HG02642 (cell line): ENCODE data around the gene TFDP1.

Experiments used
- ATAC-seq: cut with Tn5 transposase; IDR thresholded peaks from one replicate; pipeline ENCODE4 v1.9.1; 2021; ENCODE audit warnings: mild to moderate bottlenecking; ENCODE audit not compliant: unreplicated experiment, poor library complexity

The TFDP1 gene

DNA sequence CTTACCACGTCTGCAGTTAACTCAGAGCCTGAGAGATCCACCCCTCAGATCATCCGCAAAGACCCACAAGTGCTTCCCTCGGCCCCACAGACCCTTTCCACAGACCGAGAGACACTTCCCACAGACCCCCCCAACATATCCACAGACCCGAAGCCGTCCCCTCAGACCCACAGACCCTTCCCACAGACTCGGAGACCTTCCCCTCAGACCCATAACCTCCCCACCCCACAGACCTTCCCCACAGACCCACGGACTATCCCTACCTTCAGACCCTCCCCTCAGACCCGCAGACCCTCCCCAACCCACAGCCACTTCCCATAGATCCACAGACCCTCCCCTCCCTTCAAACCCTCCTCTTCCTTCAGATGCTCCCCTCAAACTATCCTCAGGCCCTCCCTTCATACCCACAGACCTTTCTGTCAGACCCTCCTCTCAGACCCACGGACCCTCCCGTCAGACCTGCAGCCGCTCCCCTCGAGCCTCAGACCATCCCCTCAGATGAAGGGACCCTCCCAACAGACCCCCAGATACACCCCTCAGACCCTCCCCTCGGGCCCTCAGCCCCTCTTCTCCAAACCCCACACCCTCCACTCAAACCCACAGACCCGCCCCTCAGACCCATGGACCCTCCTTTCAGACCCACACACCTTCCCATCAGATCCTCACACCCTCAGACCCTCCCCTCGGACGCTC lies 20.1 kb upstream of the TFDP1 start:
- no peak for ATAC-seq

DNA sequence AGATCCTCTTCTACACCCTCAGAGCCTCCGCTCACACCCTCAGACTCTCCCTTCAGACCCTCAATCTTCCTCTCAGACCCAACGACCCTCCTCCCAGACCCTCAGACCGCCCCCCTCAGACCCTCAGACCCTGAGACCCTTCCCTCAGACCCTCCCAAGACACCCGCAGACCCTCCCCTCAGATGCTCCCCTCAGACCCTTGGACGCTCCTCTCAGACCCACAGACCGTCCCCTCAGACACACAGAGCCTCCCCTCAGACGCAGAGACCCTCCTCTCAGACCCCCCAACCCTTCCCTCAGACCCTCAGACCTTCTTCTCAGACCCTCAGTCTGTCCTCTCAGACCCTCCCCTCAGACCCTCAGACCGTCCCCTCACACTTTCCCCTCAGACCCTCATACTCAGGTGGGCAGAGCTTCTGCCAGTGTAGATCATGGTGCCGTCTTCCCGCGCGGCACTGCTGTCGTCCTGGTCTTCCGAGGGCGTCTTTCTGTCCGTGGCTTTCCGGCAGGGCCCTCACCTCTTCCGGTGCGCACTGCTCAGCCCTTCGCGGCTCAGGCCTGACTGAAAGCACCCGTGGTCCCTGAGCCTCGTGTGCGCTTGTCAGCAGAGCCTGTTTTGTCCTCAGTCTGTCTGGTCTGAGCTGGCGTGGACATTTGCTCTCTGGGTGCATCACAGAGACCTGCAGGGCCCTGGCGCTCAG lies 18.9 kb upstream of the TFDP1 start:
- ATAC-seq, result no peak

DNA sequence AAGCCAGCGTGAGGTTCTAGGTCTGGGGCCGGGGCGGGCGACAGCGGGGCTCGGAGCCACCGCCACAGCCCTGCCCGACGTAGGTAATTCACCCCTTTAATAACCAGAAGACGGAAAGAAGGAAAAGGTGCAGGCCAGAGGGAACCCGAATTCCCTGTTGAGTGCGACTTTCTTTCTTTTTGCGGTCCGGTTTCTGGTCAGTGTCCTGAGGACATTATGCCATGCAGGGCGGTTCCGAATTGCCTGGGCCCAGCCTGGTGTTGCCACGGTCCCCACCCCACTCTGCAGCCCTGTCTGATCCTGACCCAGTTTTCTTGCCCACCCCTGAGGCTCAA lies 18.4 kb upstream of the TFDP1 start:
- ATAC-seq, result no peak

DNA sequence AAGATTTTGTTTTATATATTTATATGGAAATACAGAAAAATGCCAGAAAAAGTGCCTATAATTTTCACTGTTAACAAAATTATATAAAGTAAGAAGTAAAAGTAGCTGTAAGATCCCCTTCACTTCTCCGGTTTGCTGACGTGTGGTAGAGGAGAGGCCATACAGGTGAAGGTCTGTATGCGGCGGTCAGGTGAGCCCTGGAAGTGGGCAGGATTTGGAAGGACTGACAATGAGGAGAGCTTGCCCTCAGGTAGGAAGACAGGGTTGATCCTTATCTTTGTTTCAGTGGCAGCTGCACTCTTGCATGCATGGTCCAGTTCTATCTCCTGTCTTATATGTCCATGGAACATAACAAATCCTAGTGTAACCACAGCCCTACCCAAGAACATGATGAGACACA lies 16.9 kb upstream of the TFDP1 start:
- ATAC-seq, result no peak

DNA sequence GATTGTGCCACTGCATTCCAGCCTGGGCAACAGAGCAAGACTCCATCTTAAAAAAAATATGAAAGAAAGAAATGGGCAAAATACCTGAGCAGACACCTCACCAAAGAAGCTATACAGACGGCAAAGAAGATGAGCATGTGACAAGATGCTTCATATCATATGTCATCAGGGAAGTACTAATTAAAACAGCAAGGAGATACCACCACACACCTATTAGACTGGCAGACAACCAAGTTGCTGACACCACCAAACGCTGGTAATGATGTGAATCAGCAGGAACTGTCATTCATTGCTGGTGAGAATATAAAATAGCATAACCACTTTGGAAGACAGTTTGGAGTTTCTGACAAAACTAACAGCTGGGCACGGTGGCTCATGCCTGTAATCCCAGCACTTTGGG lies 11.5 kb upstream of the TFDP1 start:
- ATAC-seq, result no peak

DNA sequence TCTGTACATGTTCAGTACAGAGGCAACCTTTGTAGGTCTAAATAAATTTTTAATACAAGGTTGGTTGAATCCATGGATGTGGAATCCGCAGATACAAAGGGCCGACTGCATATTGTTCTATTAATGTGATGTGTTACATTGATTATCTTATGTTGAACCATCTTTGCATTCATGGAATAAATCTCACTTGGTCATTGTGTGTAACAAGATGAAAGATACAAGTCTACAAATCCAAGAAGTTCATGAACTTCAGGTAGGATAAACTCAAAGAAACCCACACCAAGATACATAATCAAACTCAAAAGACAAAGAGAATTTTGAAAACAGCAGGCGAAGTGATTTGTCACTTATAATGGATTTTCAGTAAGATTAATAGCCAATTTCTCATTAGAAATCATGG lies 8.0 kb upstream of the TFDP1 start:
- no peak for ATAC-seq

DNA sequence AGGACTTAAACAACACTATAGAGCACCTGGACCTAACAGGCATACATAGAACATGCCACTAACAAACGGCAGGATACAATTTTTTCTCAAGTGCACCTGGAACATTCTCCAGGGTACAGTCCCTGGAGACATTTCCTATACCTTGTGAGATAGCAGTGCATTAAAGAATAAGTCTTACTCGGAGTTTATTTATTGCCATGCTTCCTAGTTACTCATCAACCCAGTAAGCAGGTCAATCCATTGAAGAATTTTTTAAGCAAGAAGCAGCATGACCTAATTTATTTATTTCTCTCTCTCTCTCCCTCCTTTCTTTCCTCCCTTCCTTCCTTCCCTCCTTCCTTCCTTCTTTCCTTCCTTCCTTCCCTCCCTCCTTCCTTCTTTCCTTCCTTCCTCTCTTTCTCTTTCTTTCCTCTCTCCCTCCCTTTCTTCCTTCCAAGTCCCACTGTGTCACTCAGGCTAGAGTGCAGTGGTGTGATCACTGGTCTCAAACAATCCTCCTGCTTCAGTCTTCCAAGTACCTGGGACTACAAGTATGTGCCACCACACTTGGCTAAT lies 6.6 kb upstream of the TFDP1 start:
- no peak for ATAC-seq

DNA sequence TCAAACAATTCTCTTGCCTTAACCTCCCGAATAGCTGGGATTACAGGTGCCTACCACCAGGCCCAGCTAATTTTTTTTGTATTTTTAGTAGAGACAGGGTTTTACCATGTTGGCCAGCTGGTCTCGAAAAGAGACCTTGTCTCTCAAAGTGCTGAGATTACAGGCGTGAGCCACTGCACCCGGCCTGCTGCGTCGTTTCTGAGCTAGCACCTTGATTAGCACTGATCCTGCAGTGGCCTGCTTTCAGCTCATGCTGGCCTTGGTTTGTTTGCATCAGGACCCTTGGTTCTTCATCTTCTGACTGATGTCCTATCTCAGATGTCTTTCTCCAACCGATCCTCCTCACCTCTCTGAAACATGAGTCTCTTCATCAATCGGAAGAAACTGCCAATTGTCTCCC lies 4.9 kb upstream of the TFDP1 start:
- no peak for ATAC-seq

DNA sequence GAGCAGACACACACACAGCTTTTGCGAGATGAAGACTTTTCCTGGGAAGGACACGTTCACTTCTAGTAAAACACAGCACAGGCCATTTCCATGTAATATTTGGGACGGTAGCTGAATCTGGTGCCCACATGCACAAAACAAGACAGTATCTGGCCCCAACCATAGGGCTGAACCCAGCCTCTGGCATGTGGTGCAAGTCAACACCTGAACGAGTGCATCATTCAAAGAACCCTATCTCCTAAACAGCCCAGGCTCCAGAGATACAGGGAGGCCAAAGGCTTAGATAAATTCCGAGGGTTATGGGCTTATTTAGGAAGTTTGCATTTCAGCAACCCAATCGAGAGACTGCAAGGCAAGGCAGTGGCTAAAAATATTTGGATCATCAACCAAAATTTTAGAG lies 2.7 kb upstream of the TFDP1 start:
- ATAC-seq, result no peak

DNA sequence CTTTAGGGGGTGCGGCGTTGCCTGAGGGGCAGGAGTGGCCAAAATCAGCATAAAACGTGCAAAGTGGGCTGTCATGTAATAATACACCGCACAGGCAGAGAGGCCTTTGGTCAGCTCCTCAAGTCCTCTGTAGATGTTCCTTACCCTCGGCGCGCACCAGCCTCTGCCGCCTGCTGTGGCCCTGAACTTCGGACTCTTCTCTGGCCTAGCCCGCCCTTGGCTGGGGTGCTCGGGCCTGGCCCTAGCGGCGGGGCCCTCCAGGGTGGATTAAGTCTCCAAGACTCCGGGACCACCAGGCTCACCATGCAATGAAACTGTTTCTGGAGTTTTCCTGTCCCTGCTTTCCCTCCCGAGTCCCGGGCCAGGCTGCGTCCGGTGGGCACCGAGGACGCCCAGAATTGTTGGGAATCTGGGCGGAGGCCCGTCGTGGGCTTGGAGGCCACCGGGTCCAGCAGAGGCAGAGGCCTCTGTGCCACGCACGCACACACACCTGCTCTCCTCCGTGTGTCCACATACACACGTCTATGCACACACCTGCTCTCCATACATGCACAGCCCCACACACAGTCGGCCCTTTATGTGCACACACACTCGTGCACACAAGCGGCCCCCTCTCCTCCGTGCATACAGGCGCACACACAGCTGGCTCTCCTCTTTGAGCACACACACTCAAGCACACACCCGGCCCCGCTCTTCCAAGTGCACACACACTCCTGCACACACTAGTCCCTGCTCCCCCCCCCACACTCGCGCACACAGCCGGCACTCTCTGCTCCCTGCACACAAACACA lies 1.5 kb upstream of the TFDP1 start:
- ATAC-seq, result no peak

DNA sequence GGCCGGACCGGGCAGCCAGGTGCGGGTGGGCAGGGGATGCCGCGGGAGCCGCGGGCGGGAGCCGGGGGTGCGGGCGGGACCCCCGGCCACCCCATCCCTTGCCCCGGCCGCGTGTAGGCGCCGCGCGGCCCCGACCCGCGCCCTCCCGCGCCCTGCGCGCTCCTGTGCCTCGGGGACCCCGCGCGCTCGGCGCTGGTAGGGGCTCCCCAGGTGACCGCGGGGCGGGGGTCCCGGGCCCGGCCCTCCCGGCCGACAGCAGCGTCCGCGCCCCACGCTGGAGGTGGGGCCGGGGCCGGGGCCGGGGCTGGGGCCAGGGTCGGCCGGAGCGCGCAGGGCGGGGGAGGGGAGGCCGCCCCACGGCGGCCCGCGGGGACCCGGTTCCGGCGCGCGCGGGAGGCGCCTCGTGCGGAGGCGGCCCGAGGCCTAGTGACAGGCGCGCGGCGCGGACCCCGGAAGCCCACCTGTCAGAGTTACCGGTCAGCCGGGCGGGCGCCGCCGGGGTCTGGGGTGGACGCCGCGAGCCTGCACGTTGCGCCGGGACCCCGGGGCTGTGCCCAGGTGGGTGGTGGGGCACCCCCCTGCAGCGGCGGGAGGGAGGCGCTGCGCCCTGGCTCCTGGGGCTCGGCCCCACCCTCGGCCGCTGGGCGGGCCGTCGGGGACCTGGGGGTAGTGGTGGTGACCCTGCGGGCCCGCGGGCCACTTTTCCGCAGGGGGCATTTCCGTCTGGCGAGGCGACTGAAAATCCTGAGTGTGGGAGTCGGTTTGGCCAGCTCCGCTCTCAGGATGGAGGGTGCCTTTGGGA lies 518 bp downstream of the TFDP1 start:
- peak; percentile 48 for ATAC-seq

DNA sequence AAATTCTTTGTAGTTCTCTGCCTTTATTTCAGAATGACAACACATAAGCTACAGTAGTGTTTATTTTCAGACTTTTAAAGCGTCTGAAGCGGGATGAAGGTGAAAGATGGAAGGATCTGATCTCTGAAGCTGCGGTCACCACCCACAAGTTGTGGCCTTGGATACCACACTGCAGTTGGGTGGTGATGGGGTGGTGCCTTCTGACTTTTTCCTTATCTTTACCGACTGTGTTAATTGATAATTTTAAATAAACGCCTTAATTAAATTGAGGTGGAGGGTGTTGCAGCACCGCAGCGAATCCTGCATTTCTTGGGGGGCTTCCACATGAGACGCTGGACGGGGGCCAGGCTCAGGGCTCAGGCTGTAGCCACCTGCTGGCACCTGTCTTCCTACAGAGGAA lies 1.3 kb downstream of the TFDP1 start:
- no peak for ATAC-seq

DNA sequence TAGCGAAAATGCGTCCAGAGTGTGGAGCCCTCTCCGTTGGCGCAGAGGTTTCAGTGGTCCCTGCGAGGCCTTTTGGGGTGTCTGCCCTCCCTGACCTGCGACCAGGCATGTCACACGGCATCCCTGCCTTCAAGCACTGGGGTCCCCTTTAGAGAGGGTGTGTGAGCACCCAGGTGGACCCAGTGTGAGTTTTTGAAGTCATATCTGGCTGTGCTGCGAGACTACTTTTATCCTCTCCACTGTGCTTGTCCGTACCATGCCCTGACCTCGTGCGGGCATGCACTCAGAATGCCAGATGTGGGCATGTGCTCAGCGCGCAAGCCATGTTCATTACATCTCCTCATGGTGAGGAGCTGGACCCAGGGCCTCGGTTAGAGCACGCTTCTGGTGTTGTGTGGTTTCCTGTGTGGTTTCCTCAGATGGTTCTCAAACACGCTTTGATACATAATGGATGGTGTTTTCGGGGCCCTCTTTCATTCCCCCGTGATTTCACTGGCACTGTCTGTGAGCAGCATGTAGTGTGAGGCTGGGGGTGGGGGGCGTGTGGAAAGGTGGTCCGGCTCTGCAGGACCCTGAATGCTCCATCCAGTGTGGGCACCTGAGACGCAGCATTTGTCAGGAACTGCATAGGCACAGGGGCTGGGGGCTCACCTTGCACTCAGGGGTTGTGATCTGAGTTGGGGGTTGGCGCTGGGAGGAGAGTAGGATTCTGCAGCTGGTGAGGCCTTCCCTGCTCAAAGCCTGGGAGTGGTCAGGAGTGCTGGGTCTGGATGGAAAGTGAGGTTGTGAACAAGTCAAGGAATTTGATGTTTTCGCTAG lies 2.3 kb downstream of the TFDP1 start:
- ATAC-seq, result no peak

DNA sequence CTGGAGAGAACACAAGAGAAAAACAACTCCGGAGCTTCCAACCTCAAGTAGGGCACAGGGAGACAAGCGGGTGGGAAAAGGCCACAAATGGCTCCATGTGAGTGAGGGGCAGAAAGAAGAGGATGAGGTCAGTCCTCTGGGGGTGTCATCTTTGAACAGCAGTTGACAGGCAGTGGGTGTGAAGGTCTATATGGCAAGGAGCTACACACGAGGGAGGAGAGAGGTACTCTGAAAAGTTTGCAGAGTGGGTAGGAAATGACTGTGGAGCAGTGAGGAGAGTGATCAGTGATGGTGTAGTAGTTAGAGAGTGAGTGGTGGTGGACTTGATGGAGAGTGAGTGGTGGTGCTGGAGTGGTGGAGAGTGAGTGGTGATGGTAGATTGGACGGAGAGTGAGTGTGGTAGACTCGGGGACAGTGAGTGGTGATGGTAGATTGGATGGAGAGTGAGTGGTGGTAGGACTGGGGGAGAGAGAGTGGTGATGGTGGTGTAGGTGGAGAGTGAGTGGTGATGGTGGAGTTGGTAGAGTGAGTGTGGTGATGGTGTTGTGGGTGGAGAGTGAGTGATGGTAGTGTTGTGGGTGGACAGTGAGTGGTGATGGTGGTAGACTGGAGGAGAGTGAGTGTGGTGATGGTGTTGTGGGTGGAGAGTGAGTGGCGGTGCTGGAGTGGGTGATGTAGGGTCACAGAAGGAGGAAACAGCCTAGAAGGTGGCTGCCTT lies 4.0 kb downstream of the TFDP1 start:
- ATAC-seq, result no peak

DNA sequence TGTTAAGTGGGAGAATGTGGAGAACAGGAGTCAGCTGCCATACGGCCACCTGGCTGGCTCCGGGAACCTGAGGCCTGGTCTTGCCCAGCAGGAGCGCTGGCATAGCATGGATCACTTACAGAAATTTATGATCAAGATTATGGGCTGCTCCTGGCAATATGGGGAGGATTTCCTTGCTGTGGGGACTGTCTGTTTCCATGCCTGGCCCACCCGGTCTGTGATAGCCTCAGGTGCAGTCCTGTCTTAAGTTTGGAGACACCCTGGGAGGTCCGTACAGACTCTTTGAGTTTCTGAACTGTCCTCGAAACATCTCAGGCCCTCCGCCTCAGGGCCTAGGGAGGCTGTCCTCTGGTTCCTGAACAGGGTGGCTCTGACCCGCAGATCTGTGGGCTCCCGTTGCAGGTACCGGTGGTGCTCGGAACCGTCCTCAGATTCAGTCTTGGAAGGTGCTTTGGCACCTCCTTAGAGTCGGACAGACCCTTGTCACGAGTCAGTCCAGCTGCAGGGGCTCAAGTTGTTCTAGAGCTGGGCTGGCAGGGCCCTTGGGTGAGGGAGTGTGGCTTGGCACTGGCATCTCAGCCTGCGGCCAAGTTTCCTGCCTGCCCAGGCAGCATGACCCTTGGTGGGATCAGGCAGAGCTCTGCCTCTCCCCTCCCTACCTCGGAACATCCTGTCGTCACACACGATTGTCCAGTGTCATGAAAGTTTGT lies 4.9 kb downstream of the TFDP1 start:
- no peak for ATAC-seq

DNA sequence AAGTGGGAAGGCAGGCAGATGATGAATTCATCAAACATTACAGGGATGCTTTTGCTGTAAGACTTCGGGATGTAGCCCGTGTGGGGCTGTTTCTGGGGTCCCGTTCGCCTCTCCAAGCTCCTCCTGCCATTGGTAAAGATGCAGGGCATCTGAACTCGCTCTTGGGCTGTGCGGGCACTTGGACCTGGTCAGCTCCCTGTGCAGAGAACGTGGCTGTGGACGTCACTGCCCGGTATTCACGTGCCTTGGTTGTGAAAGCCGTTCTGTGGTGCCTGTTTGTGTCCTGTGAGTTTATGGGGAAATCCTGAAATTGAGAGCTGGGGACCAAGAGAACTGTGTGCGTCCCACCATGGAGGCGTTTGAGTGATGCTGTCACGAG lies 5.4 kb downstream of the TFDP1 start:
- no peak for ATAC-seq

DNA sequence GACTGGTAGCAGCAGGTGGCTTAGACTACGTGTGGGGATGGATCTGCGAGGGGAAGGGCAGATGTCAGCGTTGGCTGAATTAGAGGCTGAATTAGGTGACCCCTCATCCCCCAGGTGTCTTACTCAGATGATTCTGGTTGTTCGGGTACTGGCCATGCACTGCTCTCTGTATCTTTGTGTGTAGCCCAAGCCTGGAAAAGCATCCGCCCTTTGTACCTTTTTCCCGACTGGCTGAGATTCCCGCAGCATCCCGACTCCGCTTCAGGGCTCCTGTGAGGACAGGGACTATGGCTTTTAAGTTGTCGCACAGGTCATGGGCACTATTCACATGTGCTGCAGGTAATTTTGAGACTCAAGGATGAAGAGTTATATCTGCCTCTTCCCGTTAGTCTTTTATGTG lies 7.2 kb downstream of the TFDP1 start:
- no peak for ATAC-seq

DNA sequence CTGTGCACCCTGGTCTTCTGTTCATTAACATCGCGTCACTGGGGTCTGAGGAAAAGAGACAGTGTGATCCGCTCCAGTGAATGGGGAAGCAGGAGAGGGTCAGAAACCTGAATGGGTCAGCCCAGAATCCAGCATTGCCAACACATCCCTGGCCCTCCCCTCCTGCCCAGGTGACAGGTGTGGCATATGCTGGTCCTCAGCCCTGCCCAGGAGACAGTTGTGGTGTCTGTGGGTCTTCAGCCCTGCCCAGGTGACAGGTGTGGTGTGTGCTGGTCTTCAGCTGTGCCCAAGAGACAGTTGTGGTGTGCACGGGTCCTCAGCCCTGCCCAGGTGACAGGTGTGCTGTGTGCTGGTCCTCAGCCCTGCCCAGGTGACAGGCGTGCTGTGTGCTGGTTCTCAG lies 8.0 kb downstream of the TFDP1 start:
- ATAC-seq, result no peak
